Measurements from ENCODE around the gene P2RX7.

- TF ChIP-seq CEBPB (IDR thresholded peaks at IDR 0.05) (no peak), FOXM1 (IDR thresholded peaks at IDR 0.05; ENCODE audit: borderline replicate concordance, low read depth) (no peak), REST (IDR thresholded peaks at IDR 0.05; ENCODE audit: low read depth) (no peak), YY1 (IDR thresholded peaks at IDR 0.05; ENCODE audit: low read depth) (no peak), NFIC (IDR thresholded peaks at IDR 0.05) (no peak), EP300 (IDR thresholded peaks at IDR 0.05; ENCODE audit: borderline replicate concordance) (no peak), CREB1 (IDR thresholded peaks at IDR 0.05; ENCODE audit: low read depth) (no peak)
Observed at GRCh38 chr12:121114806-121115205, 17.9 kb upstream of the P2RX7 start.
